OCI-LY1 (cell line): ENCODE results near the gene CCND1.

Source experiments
- EZH2 ChIP-seq: fragments of 200-600 bp; sonication (generic), shearing (Covaris generic); IDR thresholded peaks from 2 replicates; pipeline ENCODE4 v1.8.0; 2017; ENCODE audit warnings: borderline replicate concordance, mixed run types, mild to moderate bottlenecking, antibody characterized with exemption, low read length, moderate library complexity, mixed read lengths
- TF ChIP-seq, protein P1 (sequence below): fragments of 200-600 bp; sonication (generic), shearing (Covaris generic); IDR thresholded peaks from 2 replicates; pipeline ENCODE4 v1.5.1; 2017; ENCODE audit warnings: mild to moderate bottlenecking, antibody characterized with exemption, low read length, moderate library complexity, mixed read lengths

DNA sequence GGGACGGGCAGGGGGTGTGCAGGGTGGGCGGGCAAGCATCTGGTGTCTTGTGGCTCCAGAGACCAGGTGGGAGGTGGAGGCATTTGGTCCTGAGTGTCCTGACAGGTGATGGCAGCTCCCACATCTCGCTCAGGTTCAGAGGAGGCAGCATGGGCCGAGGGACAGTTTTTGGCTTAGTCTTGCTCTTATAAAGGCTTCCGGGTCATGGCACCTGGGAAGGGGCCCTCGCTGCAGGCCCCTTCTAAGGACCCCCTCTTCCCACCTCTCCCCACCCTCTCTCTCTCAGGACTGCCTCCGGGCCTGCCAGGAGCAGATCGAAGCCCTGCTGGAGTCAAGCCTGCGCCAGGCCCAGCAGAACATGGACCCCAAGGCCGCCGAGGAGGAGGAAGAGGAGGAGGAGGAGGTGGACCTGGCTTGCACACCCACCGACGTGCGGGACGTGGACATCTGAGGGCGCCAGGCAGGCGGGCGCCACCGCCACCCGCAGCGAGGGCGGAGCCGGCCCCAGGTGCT, 9.9 kb downstream of the CCND1 start:
- TF ChIP-seq, protein P1, sequence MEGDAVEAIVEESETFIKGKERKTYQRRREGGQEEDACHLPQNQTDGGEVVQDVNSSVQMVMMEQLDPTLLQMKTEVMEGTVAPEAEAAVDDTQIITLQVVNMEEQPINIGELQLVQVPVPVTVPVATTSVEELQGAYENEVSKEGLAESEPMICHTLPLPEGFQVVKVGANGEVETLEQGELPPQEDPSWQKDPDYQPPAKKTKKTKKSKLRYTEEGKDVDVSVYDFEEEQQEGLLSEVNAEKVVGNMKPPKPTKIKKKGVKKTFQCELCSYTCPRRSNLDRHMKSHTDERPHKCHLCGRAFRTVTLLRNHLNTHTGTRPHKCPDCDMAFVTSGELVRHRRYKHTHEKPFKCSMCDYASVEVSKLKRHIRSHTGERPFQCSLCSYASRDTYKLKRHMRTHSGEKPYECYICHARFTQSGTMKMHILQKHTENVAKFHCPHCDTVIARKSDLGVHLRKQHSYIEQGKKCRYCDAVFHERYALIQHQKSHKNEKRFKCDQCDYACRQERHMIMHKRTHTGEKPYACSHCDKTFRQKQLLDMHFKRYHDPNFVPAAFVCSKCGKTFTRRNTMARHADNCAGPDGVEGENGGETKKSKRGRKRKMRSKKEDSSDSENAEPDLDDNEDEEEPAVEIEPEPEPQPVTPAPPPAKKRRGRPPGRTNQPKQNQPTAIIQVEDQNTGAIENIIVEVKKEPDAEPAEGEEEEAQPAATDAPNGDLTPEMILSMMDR, result no peak
- TF ChIP-seq EZH2, result no peak
